GM21825 (cell line): Measurements from ENCODE around the gene ZCCHC24.
"Not testable (repeated sequence)": the region's sequence is repeated elsewhere in the genome, so short reads cannot be mapped to it uniquely, and the experiment has no call there.

ENCODE experiments used
- ATAC-seq: cut with Tn5 transposase; IDR thresholded peaks from one replicate; pipeline ENCODE4 v1.9.1; 2021; ENCODE audit warnings: mild to moderate bottlenecking, moderate library complexity; ENCODE audit not compliant: unreplicated experiment

The ZCCHC24 gene

DNA sequence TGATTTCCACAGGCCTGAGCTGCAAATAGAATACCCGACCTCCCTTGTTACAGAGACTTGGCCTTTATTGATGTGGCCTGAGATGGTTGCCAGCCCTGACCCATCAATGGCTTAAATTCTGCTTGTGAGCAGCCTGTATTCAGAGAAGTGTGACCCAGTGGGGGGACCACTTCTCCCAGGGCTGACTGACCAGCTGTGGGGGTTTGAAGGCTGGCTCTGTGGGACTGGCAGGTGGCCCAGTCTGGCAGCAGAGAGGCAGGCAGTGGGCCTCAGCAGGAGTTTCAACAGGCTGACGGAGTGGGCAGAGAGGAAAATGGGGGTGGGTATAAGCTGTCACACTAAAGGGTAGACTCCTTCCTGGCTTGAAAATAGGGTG lies 110.3 kb downstream of the ZCCHC24 start:
- ATAC-seq: no peak

DNA sequence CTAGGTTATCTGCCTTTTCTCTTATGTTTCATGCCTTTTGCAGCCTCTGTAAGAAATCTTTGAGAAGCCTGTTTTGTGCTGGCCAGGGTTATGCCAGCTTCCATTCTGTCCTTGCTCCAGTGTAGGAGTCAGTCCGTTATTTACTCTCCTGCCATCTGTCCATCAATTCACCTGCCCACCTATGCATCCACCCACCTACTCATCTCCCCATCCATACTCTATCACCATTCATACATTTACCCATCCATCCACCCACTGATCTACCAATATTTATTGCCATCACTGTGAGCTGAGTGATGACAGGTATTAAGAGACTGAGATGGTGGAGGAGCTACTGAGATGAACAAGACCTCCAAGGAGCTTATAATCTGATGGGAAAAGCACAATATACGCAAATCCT lies 110.9 kb downstream of the ZCCHC24 start:
- no peak for ATAC-seq

DNA sequence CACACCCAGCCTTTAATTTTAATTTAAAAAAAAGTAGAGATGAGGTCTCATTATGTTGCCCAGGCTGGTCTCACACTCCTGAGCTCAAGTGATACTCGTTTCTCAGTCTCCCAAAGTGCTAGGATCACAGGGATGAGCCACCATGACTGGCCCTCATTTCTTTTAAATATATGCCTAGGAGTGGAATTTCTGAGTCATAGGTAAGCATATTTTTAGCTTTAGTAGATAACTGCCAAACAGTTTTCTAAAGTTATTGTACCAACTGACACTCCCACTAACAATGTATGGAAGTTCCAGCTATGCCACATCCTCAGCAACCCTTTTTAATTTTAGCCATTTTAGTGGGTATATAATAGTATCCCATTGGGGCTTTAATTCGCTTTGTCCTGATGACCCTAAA lies 111.9 kb downstream of the ZCCHC24 start:
- ATAC-seq: no peak

DNA sequence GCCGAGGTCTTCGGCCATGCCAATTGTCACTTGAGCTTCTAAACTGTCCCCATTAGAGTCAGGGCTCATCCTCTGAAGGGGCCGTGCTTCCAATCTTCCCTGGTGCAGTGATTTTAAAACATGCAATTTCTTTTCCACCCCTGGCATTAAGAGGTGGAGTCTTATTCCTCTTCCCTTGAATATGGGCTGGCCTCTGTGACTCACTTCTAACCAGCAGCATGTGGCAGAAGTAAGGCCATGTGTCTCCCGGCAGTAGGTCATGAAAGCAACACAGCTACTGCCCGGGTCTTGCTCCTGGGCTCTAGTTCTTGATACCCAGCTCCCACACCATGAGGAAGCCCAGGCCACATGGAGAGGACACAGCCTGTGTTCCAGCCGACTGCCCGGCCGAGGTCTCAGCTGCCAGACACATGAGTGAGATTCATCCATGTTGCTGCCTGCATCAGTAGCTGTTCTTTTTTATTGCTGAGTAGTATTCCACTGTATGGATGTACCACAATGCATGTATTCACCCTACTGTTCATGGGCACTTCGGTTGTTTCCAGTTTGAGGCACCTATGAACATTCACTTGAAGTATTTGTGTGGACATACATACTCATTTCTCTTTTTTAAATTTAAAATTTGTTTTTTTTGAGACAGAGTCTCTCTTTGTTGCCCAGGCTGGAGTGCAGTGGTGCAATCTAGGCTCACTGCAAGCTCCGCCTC lies 112.7 kb downstream of the ZCCHC24 start:
- not testable (repeated sequence) for ATAC-seq
